ENCODE data around the gene CCDC57. TPM values are rescaled to one million over a fixed set of nuclear protein-coding genes. Genes with fewer than 3 reads are reported as not detected.

The CCDC57 gene
- total RNA-seq, 4 donors from 2014 or later: 8.4 to 21.6 (median 16.4) TPM

DNA sequence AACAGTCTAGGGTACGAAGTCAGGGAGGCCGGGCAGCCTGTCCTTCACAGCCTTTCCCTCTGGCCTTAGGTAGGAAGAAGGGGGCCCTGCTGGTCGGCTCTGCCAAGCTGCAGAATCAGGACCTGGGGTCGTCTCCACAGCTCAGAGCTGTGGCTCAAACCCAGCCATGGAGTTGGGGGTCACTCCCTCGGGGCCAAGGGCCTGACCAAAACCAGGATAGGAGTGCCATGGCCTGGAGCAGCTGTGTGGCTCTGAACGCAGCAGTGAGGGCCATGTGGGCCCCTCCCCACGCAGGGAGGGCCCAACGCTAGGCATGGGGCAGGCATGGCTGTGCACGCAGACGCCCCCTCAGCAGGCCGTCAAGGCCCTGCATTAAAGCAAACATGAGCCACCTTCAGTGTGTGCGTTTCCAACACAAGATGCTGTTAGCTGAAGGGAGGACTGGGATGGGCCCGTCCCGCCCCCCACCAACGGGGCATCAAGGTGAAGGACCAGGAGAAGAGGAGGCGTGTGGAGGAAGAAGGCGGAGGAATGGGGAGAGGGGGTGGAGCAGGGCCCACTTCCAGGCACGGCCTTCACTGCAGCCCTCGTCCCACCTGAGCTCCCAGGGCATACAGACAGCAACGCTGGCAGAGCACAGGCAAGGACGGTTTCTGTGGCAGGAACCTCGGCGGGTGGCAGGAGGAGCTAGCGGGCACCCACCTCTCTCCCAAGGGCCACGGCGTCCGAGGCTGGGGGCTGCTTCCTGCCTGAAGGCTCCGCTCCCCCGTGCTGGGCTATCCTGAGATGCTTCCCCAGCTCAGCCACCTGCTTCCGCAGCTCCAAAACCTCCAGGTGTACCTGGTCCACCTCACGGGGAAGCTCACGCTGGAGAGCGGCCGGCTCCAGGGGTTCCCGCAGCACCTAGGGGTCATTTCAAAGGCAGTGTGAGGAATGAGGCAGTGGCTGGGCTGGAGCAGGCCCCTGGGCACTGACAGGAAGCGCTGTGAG lies 55.3 kb downstream of the CCDC57 start:
- peaks cover 0 to 4% (median 0%) of the 10 kb centered on the region in 4 donors for H3K4me1 ChIP-seq
- TF ChIP-seq POLR2AphosphoS5 (IDR thresholded peaks at IDR 0.05) (no peak), POLR2A (IDR thresholded peaks at IDR 0.05; ENCODE audit: low read depth) (no peak), EP300 (IDR thresholded peaks at IDR 0.05) (no peak), CTCF (IDR thresholded peaks at IDR 0.05) (no peak)
- WGBS: 83% methylated on average over 15 of the region's 36 CpGs
- intact Hi-C loops (cut with DNase I): loop anchor here (10.0 kb wide), 1 partner anchor 203 kb away; no protein-coding TSS in a partner anchor
- DNase-seq (ENCODE audit: extremely low spot score): no peak
- H3K4me3 ChIP-seq: no peak overlapping the region
- H3K27me3 ChIP-seq: no peaks in the 10 kb centered on the region
- no peak overlapping the region for H3K27ac ChIP-seq (replicated peaks in 1 of 4)
- H3K9me3 ChIP-seq: no peaks in the 10 kb centered on the region
- peaks cover 15 to 69% (median 39%) of the 10 kb centered on the region in 4 donors for H3K36me3 ChIP-seq

GRCh38 chr17:82156284-82156925 lies 56.2 kb downstream of the CCDC57 start:
- Histone ChIP-seq H3K36me3 (peaks cover 15 to 63% (median 35%) of the 10 kb centered on the region in 4 donors), H3K4me3 (no peak overlapping the region), H3K9me3 (no peaks in the 10 kb centered on the region), H3K27ac (replicated peaks in 1 of 4) (no peak overlapping the region), H3K27me3 (no peaks in the 10 kb centered on the region), H3K4me1 (peaks cover 0 to 4% (median 0%) of the 10 kb centered on the region in 4 donors)
- DNase-seq (ENCODE audit: extremely low spot score): no peak
- no peak for TF ChIP-seq POLR2AphosphoS5 (IDR thresholded peaks at IDR 0.05)
- TF ChIP-seq POLR2A (IDR thresholded peaks at IDR 0.05; ENCODE audit: low read depth): no peak
- no peak for TF ChIP-seq CTCF (IDR thresholded peaks at IDR 0.05)
- TF ChIP-seq EP300 (IDR thresholded peaks at IDR 0.05): no peak
- intact Hi-C loops (cut with DNase I): loop anchor here (10.0 kb wide), 1 partner anchor 202 kb away; no protein-coding TSS in a partner anchor
- WGBS: 95% methylated on average over 14 of the region's 14 CpGs

- peaks cover 15 to 57% (median 35%) of the 10 kb centered on the region in 4 donors for H3K36me3 ChIP-seq
- WGBS: 92% methylated on average over 6 of the region's 9 CpGs
Measured at GRCh38 chr17:82155606-82156005, 57.0 kb downstream of the CCDC57 start.

GRCh38 chr17:82154881-82155331 lies 57.7 kb downstream of the CCDC57 start:
- no peaks in the 10 kb centered on the region for H3K9me3 ChIP-seq
- H3K27ac ChIP-seq (replicated peaks in 1 of 4): no peak overlapping the region
- WGBS: 95% methylated on average over 23 of the region's 27 CpGs
- H3K4me3 ChIP-seq: no peak overlapping the region
- peaks cover 0 to 4% (median 0%) of the 10 kb centered on the region in 4 donors for H3K4me1 ChIP-seq
- intact Hi-C loops (cut with DNase I): loop anchor here (2.0 to 10.0 kb wide), 2 partner anchors 124 to 200 kb away; partner anchors contain the start of gene RAC3
- H3K36me3 ChIP-seq: peaks cover 9 to 50% (median 29%) of the 10 kb centered on the region in 4 donors
- DNase-seq (ENCODE audit: extremely low spot score): no peak
- TF ChIP-seq EP300 (IDR thresholded peaks at IDR 0.05) (no peak), POLR2AphosphoS5 (IDR thresholded peaks at IDR 0.05) (no peak), CTCF (IDR thresholded peaks at IDR 0.05) (no peak), POLR2A (IDR thresholded peaks at IDR 0.05; ENCODE audit: low read depth) (no peak)
- no peaks in the 10 kb centered on the region for H3K27me3 ChIP-seq

More at GRCh38 chr17:82155606-82156005, 57.0 kb downstream of the CCDC57 start:
- TF ChIP-seq POLR2AphosphoS5 (IDR thresholded peaks at IDR 0.05) (no peak), POLR2A (IDR thresholded peaks at IDR 0.05; ENCODE audit: low read depth) (no peak), CTCF (IDR thresholded peaks at IDR 0.05) (no peak), EP300 (IDR thresholded peaks at IDR 0.05) (no peak)
- H3K9me3 ChIP-seq: no peaks in the 10 kb centered on the region
- peaks cover 0 to 4% (median 0%) of the 10 kb centered on the region in 4 donors for H3K4me1 ChIP-seq
- no peak overlapping the region for H3K4me3 ChIP-seq
- intact Hi-C loops (cut with DNase I): loop anchor here (2.0 to 10.0 kb wide), 2 partner anchors 125 to 201 kb away; partner anchors contain the start of gene RAC3
- H3K27me3 ChIP-seq: no peaks in the 10 kb centered on the region
- no peak overlapping the region for H3K27ac ChIP-seq (replicated peaks in 1 of 4)
- no peak for DNase-seq (ENCODE audit: extremely low spot score)

All from esophagus muscularis mucosa (tissue), 4 donors.